ENCODE measurements around the gene FOXF2.

Gene FOXF2

GRCh38 chr6:1379017-1379787 is 10.2 kb upstream of the FOXF2 start:
- DNase-seq = no peak

GRCh38 chr6:1379788-1380147 is 9.6 kb upstream of the FOXF2 start:
- DNase-seq = no peak

DNA sequence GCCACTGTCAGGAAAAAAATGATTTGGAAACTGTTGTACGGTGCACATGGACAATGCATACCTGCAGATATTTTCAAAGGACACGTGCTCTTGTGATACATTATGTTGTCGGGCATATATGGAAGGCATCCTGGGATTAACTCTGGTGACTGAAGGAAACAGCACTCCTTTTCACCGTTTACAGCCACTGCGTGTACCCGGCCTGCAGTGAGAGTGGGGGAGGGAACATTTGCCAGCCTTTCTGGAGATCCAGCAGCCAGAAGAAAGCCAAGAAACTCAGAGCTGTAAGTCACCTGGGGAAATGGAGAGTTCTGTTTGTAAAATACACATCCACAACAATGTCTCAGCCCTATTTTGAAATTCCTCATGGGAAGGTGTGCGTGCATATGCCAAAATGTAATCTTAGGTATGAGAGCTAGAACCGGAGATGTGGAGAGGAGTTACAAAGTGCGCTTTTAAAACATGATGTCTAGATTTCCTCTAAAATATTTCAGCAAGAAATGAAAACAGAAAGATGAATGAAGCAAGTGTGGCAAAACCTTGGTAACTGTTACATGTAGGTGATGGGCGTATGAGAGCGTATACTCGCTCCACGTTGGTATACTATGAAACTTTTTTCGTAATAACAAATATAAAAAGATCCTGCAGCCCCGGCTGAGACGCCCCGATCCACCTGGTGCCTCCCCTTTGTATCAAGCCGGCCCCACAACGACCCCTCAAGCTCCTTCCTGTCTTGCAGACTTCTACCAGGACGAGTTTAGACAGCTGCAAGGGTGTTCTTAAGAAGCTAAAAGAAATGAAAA is 8.6 kb upstream of the FOXF2 start:
- no peak for DNase-seq

DNA sequence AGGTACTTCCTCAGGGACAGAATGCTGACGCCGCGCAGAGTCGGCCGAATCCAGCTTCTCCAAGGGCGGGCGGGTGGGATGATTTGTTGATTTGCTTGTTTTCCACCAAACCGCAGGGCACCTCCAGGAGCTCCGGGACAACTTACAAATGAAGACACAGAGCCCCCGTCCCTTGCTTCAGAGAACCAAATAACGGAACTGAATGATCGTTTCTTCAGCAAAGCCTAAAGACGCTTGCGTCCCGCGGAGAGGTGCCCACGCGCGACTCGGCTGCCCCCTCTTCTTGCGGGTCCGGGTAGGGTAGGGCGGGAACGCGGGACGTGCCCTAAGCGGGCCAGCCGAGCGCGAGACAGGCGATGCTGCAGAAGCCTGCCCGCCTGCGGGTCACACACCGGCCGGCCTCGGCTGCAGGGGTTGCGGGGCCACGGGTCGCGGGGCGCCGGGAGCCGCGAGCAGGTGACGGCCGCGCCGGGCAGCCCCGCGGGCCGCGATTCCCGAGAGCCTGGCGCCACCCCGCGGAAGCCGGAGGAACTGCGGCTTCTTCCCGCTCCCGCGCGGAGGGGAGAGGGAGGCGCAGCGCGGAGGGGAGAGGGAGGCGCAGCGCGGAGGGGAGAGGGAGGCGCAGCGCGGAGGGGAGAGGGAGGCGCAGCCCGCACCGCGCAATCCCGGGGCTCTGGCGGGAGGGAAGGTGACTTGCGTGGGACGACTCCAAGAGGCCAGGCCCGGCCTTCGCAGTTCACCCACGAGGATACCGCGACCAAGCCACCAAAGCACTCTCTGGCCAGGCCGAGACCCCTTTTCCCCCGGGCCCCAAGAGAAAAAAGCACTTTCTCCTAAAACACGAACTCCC is 7.7 kb upstream of the FOXF2 start:
- no peak for DNase-seq

DNA sequence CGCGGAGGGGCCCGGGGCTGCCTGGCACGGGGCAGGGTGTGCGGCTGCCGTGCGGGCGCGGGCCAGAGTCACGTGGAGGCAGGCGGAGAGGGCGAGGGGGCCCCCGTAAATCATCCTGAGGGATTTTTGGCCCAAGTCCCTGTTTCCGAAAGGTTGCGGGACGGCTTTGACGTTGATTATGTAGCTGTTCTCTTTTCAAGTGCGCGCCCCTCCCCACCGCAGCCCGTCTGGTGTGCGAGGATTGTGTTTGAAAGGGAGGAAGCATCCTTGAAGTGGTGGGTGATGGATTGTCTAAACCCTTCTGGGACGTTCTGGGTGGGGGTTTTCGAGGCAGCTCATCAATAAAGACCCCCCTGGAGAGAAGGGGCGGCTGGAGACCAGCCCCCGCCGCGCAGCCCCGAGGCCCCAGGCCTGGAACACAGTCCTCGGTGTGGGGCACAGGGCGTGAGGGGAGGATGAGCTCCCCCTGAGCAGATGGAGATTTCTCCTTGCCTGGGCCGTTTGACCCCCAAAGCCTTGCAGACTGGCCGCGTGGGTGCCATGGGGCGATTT is 7.0 kb upstream of the FOXF2 start:
- DNase-seq = no peak

GRCh38 chr6:1382883-1383728 is 6.3 kb upstream of the FOXF2 start:
- no peak for DNase-seq

GRCh38 chr6:1383729-1384548 is 5.4 kb upstream of the FOXF2 start:
- no peak for DNase-seq

DNA sequence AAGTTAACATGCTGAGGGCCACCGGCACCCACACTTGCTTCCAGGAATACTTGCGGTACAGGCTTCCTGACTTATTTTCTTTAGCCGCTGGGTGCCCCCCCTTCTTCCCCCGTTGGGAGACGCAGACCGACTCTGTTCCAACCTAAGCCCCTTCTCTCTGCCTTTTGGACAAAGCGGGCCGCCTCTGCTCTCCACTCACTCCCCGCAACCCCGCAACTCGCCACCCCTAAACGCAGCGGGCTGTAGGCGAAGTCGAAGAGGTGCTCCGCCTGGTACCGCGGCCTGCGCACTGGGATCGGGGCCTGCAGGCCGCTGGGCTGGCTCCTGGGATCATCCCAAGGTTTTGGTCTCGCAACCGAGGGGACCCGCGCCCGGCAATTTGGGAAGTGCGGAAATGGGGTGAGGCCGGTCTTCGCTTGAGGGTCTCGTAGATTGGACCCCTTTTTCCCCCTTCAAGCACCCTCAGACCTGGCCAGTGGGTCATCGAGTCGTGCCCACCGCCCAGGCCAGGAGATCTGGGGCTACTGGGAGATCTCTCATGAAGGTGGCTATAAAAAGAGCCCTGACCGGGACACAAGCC is 4.7 kb upstream of the FOXF2 start:
- no peak for DNase-seq

- no peak for DNase-seq
These were observed 4.0 kb upstream of the FOXF2 start for GRCh38 chr6:1385129-1386037.

DNA sequence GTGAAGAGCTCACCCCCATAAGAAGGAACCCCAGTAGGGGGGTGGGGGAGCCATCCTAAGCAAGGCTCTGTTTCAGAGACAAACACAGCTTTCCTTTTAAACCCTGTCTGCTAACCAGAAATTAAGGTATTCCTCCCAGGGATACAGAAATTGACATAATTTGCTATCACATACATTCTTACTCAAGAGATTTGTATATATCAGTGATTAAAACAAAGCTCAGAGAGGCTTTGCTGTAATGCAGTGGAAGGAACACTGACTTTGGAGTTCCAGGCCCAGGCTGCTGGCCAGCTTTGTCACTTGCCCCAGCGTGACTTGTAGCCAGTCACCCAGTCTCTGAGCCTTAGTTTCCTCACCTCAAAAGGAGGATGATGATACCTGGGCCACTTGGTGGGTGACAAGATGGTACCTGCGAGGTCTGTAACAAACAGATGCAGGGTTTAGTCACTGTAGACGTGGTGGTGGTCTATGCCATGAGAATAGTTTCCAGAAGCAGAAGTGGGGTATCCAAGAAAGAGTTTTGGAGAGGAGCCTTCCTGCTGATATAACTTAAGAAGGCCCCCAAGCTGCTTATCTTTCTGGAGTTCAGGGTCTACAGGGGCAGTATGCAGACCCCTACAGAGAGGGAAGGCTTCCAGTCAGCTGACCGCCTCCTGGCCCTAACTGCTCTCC is 3.2 kb upstream of the FOXF2 start:
- DNase-seq = no peak

- no peak for DNase-seq
These were observed 1.9 kb upstream of the FOXF2 start for GRCh38 chr6:1387538-1387875.

DNA sequence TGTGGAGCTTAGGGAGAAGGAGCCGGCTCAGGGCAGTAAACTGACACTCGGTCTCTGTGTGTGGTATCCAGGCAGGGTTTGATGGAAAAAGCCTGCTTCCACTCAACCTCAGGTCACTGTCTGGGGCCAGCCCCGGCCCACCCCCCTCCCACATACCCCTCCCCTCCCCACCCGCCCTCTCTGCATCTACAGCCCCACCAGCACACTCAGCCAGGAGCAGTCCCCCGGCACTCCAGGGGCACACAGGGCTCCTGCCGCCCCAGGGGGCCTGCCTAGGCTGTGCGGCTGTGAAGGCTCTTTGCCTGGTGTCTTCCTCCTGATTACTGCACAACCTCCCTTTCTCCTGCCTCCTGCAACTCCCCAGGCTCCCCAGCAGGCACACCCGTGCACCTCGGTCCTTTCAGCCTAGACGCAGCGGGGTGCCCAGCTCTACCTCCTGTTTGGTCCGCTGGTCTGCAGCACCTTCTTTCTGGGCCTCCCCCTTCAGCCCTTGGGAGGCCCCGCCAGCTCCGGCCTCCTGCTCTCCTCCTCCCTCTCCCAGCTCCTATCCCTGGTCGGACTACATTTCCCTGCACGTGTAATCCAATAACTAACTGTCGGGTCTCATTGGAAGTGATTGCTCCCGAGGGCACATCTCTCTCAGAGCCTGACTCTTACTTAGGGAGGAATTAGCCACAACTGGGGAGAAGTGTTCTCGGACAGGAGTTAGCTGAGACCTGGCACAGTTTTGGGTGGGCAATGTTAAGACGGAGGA is 1.3 kb upstream of the FOXF2 start:
- DNase-seq = no peak

- DNase-seq = no peak
These were observed 577 bp upstream of the FOXF2 start for GRCh38 chr6:1388630-1389368.

- DNase-seq = no peak
These were observed 963 bp downstream of the FOXF2 start for GRCh38 chr6:1390133-1390945.

- DNase-seq = no peak
These were observed 1.8 kb downstream of the FOXF2 start for GRCh38 chr6:1390946-1391799.

- DNase-seq = no peak
These were observed 2.5 kb downstream of the FOXF2 start for GRCh38 chr6:1391800-1392309.
